Activated CD8-positive, alpha-beta memory T cell treated with anti-CD3 and anti-CD28 coated beads for 4 hours (primary cell): ENCODE results near the gene CDC5L.
"Not testable (repeated sequence)": the region's sequence is repeated elsewhere in the genome, so short reads cannot be mapped to it uniquely, and the experiment has no call there.

ENCODE experiments used
- DNase-seq, 2 donors: peaks; one replicate each; pipeline ENCODE4 v3.0.0-alpha.2; 2020; ENCODE audit warnings: low read depth in 2 of 2

Gene CDC5L

GRCh38 chr6:44387346-44388134 lies at the start of gene CDC5L:
Gene CDC5L (plus strand): TSS chr6:44387706. CDS start chr6:44387824, 118 bp downstream.
- peak; percentile 87 to 89 for DNase-seq

- DNase-seq: peak; percentile 32 to 35
Observed at GRCh38 chr6:44338228-44339122, 49.0 kb upstream of the CDC5L start.

- DNase-seq: no peak
Observed at GRCh38 chr6:44339301-44339700, 48.2 kb upstream of the CDC5L start.

- DNase-seq: no peak
Observed at GRCh38 chr6:44339763-44340625, 47.5 kb upstream of the CDC5L start.

- DNase-seq: no peak
Observed at GRCh38 chr6:44341095-44341890, 46.2 kb upstream of the CDC5L start.

GRCh38 chr6:44342052-44342451 lies 45.5 kb upstream of the CDC5L start:
- DNase-seq: no peak

- DNase-seq: no peak
Observed at GRCh38 chr6:44342489-44342888, 45.0 kb upstream of the CDC5L start, which contains the start of gene SPATS1. Gene SPATS1 (plus strand): TSS chr6:44342650. CDS start chr6:44343096, 446 bp downstream.

GRCh38 chr6:44346818-44347217 lies 40.7 kb upstream of the CDC5L start:
- DNase-seq: not testable (repeated sequence)

GRCh38 chr6:44349904-44350649 lies 37.4 kb upstream of the CDC5L start:
- no peak for DNase-seq

- DNase-seq: not testable (repeated sequence)
Observed at GRCh38 chr6:44350650-44350994, 36.9 kb upstream of the CDC5L start.

GRCh38 chr6:44352259-44352658 lies 35.2 kb upstream of the CDC5L start:
- no peak for DNase-seq

- DNase-seq: no peak
Observed at GRCh38 chr6:44353336-44353735, 34.2 kb upstream of the CDC5L start.

GRCh38 chr6:44355640-44356039 lies 31.9 kb upstream of the CDC5L start:
- DNase-seq: no peak

- no peak for DNase-seq
Observed at GRCh38 chr6:44356487-44356886, 31.0 kb upstream of the CDC5L start.

- no peak for DNase-seq
Observed at GRCh38 chr6:44359973-44360372, 27.5 kb upstream of the CDC5L start.

GRCh38 chr6:44361947-44362346 lies 25.6 kb upstream of the CDC5L start:
- no peak for DNase-seq

GRCh38 chr6:44363377-44363926 lies 24.1 kb upstream of the CDC5L start:
- no peak for DNase-seq

GRCh38 chr6:44366781-44367180 lies 20.7 kb upstream of the CDC5L start:
- no peak for DNase-seq

GRCh38 chr6:44367681-44368080 lies 19.8 kb upstream of the CDC5L start:
- DNase-seq: no peak

GRCh38 chr6:44373051-44373450 lies 14.5 kb upstream of the CDC5L start:
- no peak for DNase-seq
